ENCODE results near the gene SAP130.
"Not testable (repeated sequence)": the region's sequence is repeated elsewhere in the genome, so short reads cannot be mapped to it uniquely, and the experiment has no call there.

SAP130 gene

DNA sequence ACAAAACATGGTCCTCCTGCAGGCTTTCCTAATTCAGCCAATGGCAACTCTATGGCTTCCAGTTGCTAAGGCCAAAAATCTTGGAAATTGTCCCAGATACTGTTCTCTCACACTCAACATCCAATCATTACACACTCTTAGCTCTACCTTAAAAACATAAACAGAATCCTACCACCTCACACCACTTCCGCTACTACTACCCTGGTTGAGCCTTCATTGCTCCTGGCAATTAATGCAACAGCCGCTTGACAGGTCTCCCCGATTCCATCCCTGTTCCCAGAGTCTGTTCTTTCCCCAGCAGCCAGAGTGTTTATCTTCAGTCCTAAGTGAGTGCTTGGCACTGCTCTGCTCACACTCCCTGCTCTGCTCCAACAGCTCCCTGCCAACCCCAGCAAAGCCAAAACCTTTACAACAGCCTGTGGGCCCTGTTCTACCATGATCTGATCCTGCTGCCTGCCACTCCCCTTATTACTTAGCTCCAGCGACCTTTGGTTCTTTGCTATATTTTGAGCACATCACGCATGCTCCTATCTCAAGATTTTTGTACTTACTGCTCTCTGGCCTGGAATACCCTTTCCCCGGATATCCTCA lies 74.6 kb downstream of the SAP130 start:
- DNase-seq (ENCODE audit: low read depth in 2 of 2) = no peak

DNA sequence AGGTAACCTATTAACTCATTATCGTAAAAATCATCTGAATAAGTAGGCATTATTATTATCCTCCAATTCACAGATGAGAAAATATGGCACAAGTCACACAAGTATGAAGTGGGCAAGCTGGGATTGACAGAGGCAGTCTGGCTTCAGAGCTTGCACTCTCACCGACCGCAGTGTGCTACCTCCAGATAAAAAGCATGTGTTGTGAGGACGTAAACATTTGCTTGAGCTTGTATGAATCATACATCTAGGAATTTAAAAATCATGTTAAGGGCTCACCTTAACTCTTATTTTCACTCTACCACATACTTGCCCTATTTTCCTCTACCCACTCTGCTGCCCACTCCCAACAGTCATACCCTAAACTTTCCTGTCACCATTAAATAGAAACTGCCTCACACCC lies 76.8 kb downstream of the SAP130 start:
- no peak for DNase-seq (ENCODE audit: low read depth in 2 of 2)

GRCh38 chr2:127950264-127950663 lies 77.6 kb downstream of the SAP130 start:
- no peak for DNase-seq (ENCODE audit: low read depth in 2 of 2)

- no peak for DNase-seq (ENCODE audit: low read depth in 2 of 2)
These were observed 82.6 kb downstream of the SAP130 start for GRCh38 chr2:127945281-127945680.

DNA sequence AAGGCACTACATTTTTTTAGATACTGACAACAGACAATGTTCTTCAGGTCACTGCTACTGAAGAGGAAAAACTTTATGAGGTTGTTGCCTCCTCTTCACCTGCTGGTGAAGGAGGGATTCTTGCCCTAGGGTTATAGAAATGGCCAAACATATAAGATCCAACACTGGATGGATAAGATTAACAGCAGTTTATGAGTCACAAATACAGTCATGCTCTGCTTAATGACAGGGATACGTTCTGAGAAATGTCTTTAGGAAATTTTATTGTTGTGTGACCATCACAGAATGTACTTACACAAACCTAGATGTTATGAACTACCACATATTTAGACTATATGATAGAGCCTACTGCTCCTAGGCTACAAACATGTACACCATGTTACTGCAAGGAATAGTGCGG lies 84.7 kb downstream of the SAP130 start:
- no peak for DNase-seq (ENCODE audit: low read depth in 2 of 2)

DNA sequence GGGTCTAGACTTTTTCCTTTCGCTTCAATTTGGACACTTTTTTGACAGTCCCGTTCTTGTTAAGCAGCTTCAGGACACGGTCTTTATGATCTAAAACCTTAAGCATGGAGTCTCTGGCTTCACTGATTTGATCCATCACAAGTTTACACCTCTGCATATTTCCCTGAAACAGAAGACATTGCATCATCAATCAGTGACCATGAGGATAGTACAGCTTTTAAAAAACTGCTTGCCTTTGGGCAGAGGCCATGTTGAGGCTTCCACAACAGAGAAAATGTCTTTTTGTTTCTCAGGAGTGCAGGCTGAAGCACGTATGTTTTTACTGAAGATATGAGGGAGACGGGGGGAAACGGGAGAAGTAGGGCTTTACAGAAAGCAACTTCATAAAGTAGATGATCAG lies 85.9 kb downstream of the SAP130 start:
- no peak for DNase-seq (ENCODE audit: low read depth in 2 of 2)

- no peak for DNase-seq (ENCODE audit: low read depth in 2 of 2)
These were observed 86.4 kb downstream of the SAP130 start for GRCh38 chr2:127941461-127941860.

DNA sequence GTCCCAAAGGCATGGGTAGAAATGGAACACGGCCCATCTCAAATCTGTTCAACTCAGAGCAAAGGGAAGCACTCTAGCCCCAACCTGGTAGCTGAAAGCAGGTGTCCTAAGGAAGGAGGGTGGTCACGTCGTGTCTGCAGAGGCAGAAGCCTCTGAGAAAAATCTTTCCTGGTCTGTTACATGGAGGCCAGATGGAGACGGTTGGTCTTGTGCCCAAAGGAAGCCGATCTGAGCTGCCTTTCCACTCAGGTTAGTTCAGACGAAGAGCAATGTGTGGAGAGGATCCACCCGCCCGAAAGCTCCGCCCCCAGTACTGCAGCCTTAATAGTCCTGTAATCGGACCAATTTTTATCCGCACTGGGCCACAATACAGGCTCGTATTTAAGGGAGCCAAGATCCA lies 87.2 kb downstream of the SAP130 start:
- no peak for DNase-seq (ENCODE audit: low read depth in 2 of 2)

- DNase-seq (ENCODE audit: low read depth in 2 of 2) = no peak
These were observed 92.5 kb downstream of the SAP130 start for GRCh38 chr2:127935337-127935736.

DNA sequence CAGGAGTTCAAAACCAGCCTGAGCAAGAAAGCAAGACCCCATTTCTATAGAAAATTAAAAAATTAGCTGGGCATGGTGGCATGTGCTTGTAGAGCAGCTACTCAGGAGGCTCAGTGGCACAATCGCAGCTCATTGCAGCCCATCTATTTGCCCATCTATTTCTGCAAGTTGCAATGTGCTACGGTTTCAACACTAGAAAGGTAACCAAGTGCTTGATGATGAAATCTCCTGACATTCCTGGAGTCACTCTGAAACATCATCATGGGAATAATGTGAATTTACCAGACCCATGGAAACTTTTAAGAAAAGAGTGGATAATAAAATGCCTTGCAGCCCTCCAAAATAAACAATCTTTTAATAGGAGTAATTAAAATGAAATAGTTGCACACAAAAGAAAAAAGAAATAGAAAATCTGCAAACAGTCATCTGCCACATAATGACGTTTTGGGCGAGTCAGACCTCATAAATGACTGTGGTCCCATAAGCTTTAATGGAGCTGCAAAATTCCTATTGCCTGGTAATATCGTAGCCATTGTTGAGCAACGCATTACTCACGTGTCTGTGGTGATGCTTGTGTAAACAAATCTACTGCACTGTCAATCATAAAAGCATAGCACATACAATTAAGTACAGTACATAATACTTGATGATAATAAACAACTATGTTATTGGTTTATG lies 95.5 kb downstream of the SAP130 start:
- no peak for DNase-seq (ENCODE audit: low read depth in 2 of 2)

DNA sequence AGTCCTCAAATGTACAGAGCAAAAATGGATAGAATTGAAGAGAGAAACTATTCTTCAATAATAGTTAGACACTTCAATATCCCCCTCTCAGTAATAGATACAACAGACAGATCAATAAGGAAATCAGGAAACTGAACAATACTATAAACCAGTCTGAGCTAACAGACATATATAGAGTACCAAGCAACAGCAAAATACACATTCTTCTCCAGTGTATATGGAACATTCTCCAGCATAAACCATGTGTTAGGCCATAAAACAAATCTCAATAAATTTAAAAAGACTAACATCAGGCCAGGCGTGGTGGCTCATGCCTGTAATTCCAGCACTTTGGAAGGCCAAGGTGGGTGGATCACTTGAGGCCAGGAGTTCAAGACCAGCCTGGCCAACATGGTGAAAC lies 98.4 kb downstream of the SAP130 start:
- DNase-seq (ENCODE audit: low read depth in 2 of 2) = no peak

DNA sequence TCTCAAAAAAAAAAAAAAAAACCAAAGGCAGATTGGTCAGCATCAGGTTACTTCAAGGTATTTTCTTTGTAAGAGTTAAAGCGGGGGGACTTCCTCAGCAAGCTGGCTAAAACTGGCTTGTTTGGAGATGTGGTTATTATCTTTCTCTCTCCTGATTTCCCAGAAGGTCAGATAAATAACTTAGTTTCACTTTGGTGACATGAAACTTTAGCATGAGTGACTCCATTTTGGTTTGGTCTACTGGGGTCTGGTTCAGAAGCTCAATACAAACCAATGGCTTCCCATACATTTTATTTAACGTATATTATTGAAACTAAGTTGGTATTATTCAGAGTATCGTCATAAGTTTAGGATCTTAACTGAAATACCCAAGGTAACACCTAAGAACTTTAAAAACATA lies 100.5 kb downstream of the SAP130 start:
- no peak for DNase-seq (ENCODE audit: low read depth in 2 of 2)

DNA sequence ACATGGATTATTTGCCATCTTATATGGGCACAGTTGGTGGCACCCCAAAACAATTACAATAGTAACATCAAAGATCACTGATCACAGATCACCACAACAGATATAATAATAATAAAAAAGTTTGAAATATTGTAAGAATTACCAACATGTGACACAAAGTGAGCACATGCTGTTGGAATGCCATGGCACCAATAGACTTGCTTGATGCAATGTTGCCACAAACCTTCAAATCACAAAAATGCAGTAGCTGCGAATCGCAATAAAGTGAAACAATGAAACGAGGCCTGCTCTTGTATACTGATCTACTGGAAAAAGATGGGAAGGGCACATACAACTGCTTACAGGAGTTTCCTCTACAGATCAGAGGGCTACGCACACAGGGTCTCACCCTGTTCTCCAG lies 109.9 kb downstream of the SAP130 start:
- no peak for DNase-seq (ENCODE audit: low read depth in 2 of 2)

DNA sequence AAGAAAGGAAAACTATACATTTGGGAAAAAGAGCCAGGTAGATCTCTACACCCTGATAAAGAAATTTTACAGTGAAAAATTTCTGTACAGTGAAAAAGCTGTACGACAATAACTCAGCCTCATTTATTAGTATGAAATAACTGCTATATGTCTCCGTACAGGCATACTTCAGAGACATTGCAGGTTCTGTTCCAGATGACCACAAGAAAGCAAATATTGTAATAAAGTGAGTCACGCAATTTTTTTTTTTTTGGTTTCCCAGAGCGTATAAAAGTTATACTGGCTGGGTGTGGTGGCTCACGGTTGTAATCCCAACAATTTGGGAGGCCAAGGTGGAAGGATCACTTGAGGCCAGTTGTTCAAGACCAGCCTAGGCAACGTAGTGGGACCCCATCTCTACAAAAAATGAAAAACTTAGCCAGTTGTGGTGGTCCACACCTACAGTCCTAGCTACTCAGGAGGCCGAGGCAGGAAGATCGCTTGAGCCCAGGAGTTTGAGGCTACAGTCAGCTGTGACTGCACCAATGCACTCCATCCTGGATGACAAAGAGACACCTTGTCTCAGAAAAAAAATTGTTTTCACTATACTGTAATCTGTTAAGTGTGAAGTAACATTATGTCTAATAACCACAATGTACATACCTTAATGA lies 113.9 kb downstream of the SAP130 start:
- no peak for DNase-seq (ENCODE audit: low read depth in 2 of 2)

DNA sequence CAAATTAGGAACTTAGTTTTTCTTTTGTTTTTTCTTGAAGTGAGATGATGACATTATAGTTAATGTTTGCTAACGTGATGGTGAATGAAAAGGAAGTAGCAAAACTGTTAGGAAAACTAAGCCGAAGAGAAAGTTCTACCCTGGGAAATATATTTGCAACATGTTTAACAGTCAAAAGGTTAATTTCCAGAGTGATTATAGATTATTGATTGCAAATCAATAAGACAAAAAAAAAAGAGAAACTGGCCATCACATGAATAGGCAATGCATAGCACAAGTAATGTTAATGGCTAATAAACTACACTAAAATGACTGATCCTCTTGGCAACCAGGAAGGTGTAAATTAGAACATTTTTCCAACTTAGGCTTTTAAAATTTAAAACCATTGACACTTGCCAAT lies 116.1 kb downstream of the SAP130 start:
- DNase-seq (ENCODE audit: low read depth in 2 of 2) = no peak

GRCh38 chr2:127910415-127910814 lies 117.4 kb downstream of the SAP130 start:
- no peak for DNase-seq (ENCODE audit: low read depth in 2 of 2)

- DNase-seq (ENCODE audit: low read depth in 2 of 2) = no peak
These were observed 118.8 kb downstream of the SAP130 start for GRCh38 chr2:127909019-127909418.

- DNase-seq (ENCODE audit: low read depth in 2 of 2) = not testable (repeated sequence)
These were observed 120.0 kb downstream of the SAP130 start for GRCh38 chr2:127907733-127908400.

- no peak for DNase-seq (ENCODE audit: low read depth in 2 of 2)
These were observed 121.5 kb downstream of the SAP130 start for GRCh38 chr2:127906206-127906926.

DNA sequence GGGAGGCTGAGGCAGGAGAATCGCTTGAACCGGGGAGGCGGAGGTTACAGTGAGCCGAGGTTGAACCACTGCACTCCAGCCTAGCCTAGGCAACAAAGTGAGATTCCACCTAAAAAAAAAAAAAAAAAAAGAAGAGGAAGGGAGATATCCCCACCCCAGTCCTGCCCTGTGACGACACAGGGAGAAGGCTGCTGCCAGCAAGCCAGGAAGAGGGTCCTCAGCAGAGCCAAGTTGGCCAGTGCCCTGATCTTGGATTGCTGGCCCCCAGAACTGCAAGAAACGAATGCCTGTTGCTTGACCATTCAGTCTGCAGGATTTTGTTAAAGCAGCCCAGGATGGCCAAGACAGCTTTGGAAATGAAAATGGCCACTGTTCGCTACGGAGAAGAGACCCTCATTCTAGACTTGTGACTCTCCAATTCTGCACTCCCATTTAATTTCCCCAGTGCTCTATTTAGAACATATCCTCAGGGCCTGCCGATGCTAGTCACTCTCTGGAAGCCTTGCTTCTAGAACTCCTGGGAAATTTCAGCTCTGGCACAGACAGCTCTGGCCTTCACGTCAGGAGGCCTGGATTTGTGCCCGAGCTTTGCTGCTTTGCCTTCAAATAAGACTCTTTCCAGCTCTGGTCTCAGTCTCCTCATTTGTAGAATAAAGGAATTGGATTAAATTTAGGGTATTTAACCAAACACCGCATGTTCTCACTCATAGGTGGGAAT lies 126.4 kb downstream of the SAP130 start:
- DNase-seq (ENCODE audit: low read depth in 2 of 2) = no peak

- no peak for DNase-seq (ENCODE audit: low read depth in 2 of 2)
These were observed 130.2 kb downstream of the SAP130 start for GRCh38 chr2:127897531-127898211.

Measured in stimulated activated CD8-positive, alpha-beta memory T cell treated with anti-CD3 and anti-CD28 coated beads, Interleukin-15, amount 100 ng/mL, for 48 hours (primary cell).